GM20431 (cell line): ENCODE measurements around the gene PRPF38B.
"Not testable (repeated sequence)": the region's sequence is repeated elsewhere in the genome, so short reads cannot be mapped to it uniquely, and the experiment has no call there.

ENCODE experiments used
- in situ Hi-C: fragments of 300-500 bp; cut with MseI, MboI; formaldehyde crosslinking; loops from one replicate; pipeline ENCODE4 v1.15.0; 2020; ENCODE audit warnings: low sequenced_read_pairs; ENCODE audit not compliant: unreplicated experiment

PRPF38B gene

GRCh38 chr1:108671143-108671542, 21.0 kb upstream of the PRPF38B start:
- in situ Hi-C loops, result no loop called here

DNA sequence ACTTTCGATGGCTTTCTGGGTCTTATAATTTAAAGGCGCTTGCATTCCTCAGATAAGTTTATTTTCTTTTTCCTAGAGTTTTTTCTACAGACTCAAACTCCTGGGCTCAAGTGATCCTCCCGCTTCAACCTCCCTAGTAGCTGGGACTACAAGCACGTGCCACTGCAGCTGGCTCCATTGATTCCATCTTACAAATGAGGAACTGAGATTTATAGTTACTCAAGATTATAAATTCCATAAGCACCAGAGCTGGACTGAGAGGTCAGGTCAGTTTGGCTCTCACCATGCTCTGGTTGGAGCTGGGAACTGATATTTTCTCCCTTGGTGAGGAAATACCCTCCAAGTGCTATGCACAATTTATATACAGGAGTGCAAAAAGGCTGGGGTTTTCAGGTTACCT, 13.4 kb upstream of the PRPF38B start:
- in situ Hi-C loops, result no loop called here

DNA sequence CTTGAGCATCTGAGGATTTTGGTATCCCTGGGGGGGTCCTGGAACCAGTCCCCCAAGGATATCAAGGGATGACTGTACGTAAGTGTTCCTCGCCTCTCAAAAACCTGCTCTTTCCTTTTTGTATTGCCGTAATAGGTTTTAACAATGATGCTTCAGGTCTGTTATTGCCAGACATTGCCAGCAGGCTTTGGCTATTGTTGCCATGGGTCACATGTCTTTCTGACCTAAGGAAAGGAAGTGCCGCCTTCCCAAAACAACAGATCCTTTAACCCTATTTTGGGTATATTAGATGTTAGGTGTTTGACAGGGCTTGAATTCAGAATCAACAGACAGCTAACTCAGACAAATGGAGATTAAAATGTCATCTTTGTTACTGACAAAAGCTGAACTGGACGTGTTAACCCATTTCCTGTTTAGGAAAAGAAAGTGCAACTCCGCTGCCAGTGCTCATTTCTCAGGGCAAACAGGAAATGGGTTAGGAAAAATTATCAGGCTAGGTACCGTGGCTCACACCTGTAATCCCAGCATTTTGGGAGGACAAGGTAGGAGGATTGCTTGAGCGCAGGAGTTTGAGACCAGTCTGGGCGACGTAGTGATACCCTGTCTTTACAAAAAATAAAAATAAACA, 12.4 kb upstream of the PRPF38B start:
- in situ Hi-C loops, result no loop called here

- in situ Hi-C loops, result not testable (repeated sequence)
Observed at GRCh38 chr1:108681701-108682100, 10.4 kb upstream of the PRPF38B start.

DNA sequence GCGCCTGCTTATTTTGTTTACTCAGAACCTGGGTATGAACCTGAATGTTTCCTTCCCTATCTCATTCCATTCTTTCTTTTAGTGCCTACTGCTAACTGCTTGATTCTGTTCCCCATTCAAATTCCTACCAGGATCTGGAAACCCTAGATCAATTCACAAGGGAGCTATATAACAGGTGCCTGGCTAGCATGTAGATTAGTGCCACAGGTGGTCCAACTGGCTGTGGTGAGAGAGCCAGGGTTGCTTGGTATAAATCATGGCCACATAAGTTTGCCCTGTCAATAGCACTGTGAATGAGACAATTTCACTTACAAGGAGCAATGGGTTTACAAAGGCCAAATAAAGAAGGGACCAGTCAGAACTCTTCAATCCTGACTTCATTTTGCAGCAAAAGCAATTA, 6.6 kb upstream of the PRPF38B start:
- in situ Hi-C loops, result no loop called here

- in situ Hi-C loops, result no loop called here
Observed at GRCh38 chr1:108686614-108687313, 5.3 kb upstream of the PRPF38B start.

- in situ Hi-C loops, result no loop called here
Observed at GRCh38 chr1:108691128-108691941, 775 bp upstream of the PRPF38B start.

- in situ Hi-C loops, result no loop called here
Observed at GRCh38 chr1:108692724-108693655, 880 bp downstream of the PRPF38B start.

DNA sequence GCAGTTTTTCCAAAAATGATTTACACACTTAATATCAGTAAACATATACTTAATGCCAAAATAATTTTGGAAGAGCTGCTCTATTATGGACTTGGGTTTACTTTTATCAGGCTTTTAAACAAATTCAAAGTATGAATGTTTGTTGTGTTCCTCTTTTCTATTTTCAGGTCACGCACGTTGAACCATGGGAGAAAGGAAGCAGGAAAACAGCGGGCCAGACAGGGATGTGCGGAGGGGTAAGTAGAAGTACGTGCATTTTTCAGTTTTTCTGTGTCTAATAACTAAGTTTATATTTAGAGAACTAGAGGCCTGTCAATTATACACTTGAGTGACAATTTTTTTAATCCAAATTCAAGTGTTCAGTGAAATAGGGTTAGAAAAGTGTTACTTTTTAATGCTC, 3.4 kb downstream of the PRPF38B start:
- in situ Hi-C loops, result no loop called here

DNA sequence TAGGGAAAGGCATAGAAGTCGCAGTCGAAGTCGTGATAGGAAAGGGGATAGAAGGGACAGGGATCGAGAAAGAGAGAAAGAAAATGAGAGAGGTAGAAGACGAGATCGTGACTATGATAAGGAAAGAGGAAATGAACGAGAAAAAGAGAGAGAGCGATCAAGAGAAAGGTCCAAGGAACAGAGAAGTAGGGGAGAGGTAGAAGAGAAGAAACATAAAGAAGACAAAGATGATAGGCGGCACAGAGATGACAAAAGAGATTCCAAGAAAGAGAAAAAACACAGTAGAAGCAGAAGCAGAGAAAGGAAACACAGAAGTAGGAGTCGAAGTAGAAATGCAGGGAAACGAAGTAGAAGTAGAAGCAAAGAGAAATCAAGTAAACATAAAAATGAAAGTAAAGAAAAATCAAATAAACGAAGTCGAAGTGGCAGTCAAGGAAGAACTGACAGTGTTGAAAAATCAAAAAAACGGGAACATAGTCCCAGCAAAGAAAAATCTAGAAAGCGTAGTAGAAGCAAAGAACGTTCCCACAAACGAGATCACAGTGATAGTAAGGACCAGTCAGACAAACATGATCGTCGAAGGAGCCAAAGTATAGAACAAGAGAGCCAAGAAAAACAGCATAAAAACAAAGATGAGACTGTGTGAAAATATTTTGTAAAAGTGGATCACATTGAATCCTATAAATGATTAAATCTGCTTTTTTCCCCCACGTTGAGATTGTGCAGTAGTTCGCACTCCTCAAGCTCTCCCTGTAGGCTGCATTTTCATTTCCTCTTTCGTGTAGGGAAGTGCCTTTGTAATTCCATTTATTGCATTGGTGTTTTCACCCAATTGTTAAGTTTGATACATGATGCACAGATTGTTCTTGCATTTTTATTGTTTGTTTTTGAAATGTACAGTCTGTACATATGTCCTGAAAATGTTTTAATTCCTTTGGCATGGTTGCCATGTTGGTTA, 7.5 kb downstream of the PRPF38B start:
- in situ Hi-C loops, result no loop called here

DNA sequence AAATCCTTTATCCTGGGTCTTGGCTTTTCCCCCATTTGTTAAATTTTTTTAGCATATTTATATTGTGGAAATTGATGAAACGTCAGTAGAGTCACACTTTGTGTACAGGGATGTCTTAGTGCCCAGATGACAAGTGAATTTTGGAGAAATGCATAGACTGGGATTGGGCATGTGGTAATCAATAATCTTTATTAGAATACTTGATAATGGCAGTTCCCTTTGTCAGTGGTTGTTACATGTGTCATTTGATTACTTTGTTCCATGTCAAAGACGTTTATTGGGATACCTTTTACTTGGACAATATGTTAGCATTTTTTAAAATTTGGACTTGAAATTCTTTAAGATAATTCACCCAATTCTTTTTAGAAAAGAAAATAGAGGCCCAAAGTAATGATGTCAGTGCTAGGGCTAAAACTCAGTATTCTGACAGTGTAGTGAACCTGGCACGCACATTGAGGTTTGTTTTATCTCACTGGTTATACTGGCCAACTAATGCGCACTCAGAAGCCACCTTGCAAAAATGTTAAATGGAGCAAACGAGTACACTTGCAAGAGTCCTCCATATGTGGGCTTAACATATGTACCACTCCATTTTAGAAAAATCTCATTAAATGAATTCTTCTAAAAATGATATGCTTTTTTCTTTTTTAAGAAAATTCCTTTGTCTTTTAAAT, 9.2 kb downstream of the PRPF38B start:
- in situ Hi-C loops, result no loop called here

- in situ Hi-C loops, result not testable (repeated sequence)
Observed at GRCh38 chr1:108702109-108702508, 10.0 kb downstream of the PRPF38B start.

- in situ Hi-C loops, result no loop called here
Observed at GRCh38 chr1:108703939-108704338, 11.8 kb downstream of the PRPF38B start.

GRCh38 chr1:108704496-108704895, 12.4 kb downstream of the PRPF38B start:
- in situ Hi-C loops, result no loop called here

DNA sequence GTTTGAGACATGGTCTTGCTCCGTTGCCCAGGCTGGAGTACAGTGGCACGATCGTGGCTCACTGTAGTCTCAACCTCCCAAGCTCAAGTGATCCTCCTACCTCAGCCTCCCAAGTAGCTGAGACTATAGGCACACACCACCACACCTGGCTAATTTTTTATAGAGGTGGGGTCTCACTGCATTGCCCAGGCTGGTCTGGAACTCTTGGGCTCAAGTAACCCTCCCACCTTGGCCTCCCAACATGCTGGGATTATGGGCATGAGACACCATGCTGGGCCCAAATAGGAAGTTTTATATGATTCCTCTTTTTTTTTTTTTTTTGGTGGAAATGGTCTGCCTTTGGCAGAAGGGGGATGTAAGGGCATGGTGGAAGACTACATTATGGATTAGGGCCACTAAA, 14.5 kb downstream of the PRPF38B start:
- in situ Hi-C loops, result no loop called here

- in situ Hi-C loops, result no loop called here
Observed at GRCh38 chr1:108708691-108709660, 16.9 kb downstream of the PRPF38B start.

DNA sequence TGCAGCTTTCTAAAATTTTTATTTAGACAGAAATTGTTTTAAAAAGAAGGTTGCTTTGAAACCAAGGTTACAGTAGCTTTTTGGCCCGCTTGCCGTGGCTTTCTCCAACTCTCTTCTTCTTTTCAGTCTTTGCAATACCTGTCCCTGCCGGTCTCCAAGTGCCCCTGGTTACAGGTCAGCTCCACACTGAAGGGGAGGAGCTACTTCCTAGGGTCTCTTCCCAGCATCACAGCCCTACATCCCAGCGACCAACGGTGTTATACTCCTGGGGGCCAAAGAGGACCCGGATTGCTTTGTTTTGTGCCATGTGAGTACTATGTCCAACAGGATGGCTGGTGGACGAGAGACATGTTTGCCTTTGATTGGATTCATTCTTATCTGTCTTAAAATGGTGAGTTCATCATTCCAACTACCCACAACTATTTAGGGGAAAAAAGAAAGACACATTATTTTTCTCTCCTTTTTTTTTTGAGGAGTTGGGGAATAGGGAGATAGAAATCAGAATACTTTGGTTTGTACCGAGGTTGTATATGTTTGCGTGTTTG, 20.6 kb downstream of the PRPF38B start, which contains the start of gene FNDC7:
TSS of gene FNDC7 (plus strand) at position 303 of the 545 bp plus-strand sequence. CDS start at position 329, 26 bp downstream.
- in situ Hi-C loops, result no loop called here
